ENCODE results near the gene MRPL36. TPM values are rescaled to one million over a fixed set of nuclear protein-coding genes. Genes with fewer than 3 reads are reported as not detected.
"Not testable (repeated sequence)": the region's sequence is repeated elsewhere in the genome, so short reads cannot be mapped to it uniquely, and the experiment has no call there.

MRPL36 gene
- total RNA-seq, 1 donor from 2014 or later = 53.5 TPM

- TF ChIP-seq CTCF (conservative IDR thresholded peaks at IDR 0.05) = no peak
- no peak overlapping the region for H3K27ac Mint-ChIP-seq
- H3K36me3 Mint-ChIP-seq = peaks cover 55% of the 10 kb centered on the region
- H3K9me3 Mint-ChIP-seq = no peaks in the 10 kb centered on the region
- H3K27me3 Mint-ChIP-seq = no peaks in the 10 kb centered on the region
- DNase-seq (ENCODE audit: extremely low spot score, unreplicated experiment) = no peak
- H3K4me3 Mint-ChIP-seq = no peak overlapping the region
- H3K4me1 Mint-ChIP-seq (ENCODE audit: unreplicated experiment) = no peaks in the 10 kb centered on the region
These were observed 19.8 kb upstream of the MRPL36 start for GRCh38 chr5:1819458-1819857.

DNA sequence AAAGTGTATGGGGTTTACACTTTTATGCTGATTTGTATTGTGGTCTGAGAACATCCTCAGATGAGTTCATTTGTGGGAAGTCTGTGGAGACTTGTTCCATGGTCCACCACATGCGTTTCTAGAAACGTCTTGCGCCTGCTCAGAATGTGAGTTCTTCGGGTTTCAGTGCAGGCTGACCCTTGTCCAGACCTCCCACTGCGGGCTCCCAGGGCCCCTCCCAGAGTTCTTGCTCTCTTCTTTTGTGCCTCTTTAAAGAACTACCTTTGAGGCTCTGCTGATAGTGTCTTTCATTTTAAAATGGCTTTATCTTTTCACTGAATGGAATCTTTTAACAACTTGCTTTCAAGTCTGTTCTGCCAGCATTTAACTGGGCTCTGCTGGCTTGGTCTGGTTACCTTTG is 19.1 kb upstream of the MRPL36 start:
- H3K9me3 Mint-ChIP-seq = no peaks in the 10 kb centered on the region
- TF ChIP-seq CTCF (conservative IDR thresholded peaks at IDR 0.05) = no peak
- no peak overlapping the region for H3K4me3 Mint-ChIP-seq
- H3K27me3 Mint-ChIP-seq = no peaks in the 10 kb centered on the region
- no peaks in the 10 kb centered on the region for H3K4me1 Mint-ChIP-seq (ENCODE audit: unreplicated experiment)
- H3K27ac Mint-ChIP-seq = no peak overlapping the region
- H3K36me3 Mint-ChIP-seq = peaks cover 61% of the 10 kb centered on the region
- DNase-seq (ENCODE audit: extremely low spot score, unreplicated experiment) = no peak

GRCh38 chr5:1817261-1818043 is 17.8 kb upstream of the MRPL36 start:
- Mint-ChIP-seq H3K27me3 (no peaks in the 10 kb centered on the region), H3K9me3 (no peaks in the 10 kb centered on the region), H3K4me3 (no peak overlapping the region), H3K36me3 (peaks cover 64% of the 10 kb centered on the region), H3K4me1 (ENCODE audit: unreplicated experiment) (no peaks in the 10 kb centered on the region), H3K27ac (no peak overlapping the region)
- no peak for TF ChIP-seq CTCF (conservative IDR thresholded peaks at IDR 0.05)
- no peak for DNase-seq (ENCODE audit: extremely low spot score, unreplicated experiment)

GRCh38 chr5:1816495-1817089 is 17.0 kb upstream of the MRPL36 start:
- H3K4me3 Mint-ChIP-seq; H3K9me3 Mint-ChIP-seq; H3K27ac Mint-ChIP-seq; H3K4me1 Mint-ChIP-seq (ENCODE audit: unreplicated experiment); H3K27me3 Mint-ChIP-seq; DNase-seq (ENCODE audit: extremely low spot score, unreplicated experiment): not testable (repeated sequence)
- H3K36me3 Mint-ChIP-seq = peaks cover 64% of the 10 kb centered on the region

GRCh38 chr5:1815881-1816292 is 16.2 kb upstream of the MRPL36 start:
- DNase-seq (ENCODE audit: extremely low spot score, unreplicated experiment) = no peak
- Mint-ChIP-seq H3K9me3 (no peaks in the 10 kb centered on the region), H3K4me1 (ENCODE audit: unreplicated experiment) (no peaks in the 10 kb centered on the region), H3K36me3 (peaks cover 63% of the 10 kb centered on the region), H3K27me3 (no peaks in the 10 kb centered on the region), H3K4me3 (no peak overlapping the region), H3K27ac (no peak overlapping the region)
- no peak for TF ChIP-seq CTCF (conservative IDR thresholded peaks at IDR 0.05)

GRCh38 chr5:1815071-1815786 is 15.6 kb upstream of the MRPL36 start:
- Mint-ChIP-seq H3K36me3 (peaks cover 67% of the 10 kb centered on the region), H3K27me3 (no peaks in the 10 kb centered on the region), H3K4me3 (no peak overlapping the region), H3K9me3 (no peaks in the 10 kb centered on the region), H3K27ac (no peak overlapping the region), H3K4me1 (ENCODE audit: unreplicated experiment) (no peaks in the 10 kb centered on the region)
- DNase-seq (ENCODE audit: extremely low spot score, unreplicated experiment) = no peak
- TF ChIP-seq CTCF (conservative IDR thresholded peaks at IDR 0.05) = no peak
